Chondrocyte (in vitro differentiated cells): ENCODE measurements around the gene TNFRSF1B. TPM values are rescaled to one million over a fixed set of nuclear protein-coding genes. Genes with fewer than 3 reads are reported as not detected.
A peak's percentile ranks its signal among the peaks of the same experiment; 100 is the strongest.

Source experiments
- DNase-seq: peaks from one replicate; pipeline ENCODE4 v3.0.0; 2021; ENCODE audit warnings: mixed read lengths, low spot score
- H3K27ac Mint-ChIP-seq: one replicate; pipeline ENCODE4 v1.8.0; 2021; ENCODE audit warnings: mild to moderate bottlenecking, moderate library complexity, mixed read lengths; ENCODE audit not compliant: unreplicated experiment
- H3K27me3 Mint-ChIP-seq: 2 replicates; pipeline ENCODE4 v1.8.0; 2021; ENCODE audit warnings: low read depth, mixed read lengths
- H3K36me3 Mint-ChIP-seq: 2 replicates; pipeline ENCODE4 v1.8.0; 2021; ENCODE audit warnings: low read depth, mixed read lengths
- H3K4me1 Mint-ChIP-seq: 2 replicates; pipeline ENCODE4 v1.8.0; 2021; ENCODE audit warnings: low read depth, mild to moderate bottlenecking, mixed read lengths
- H3K4me3 Mint-ChIP-seq: one replicate; pipeline ENCODE4 v1.8.0; 2021; ENCODE audit warnings: mild to moderate bottlenecking, moderate library complexity, mixed read lengths; ENCODE audit not compliant: unreplicated experiment
- H3K9me3 Mint-ChIP-seq: 2 replicates; pipeline ENCODE4 v1.8.0; 2021; ENCODE audit warnings: low read depth, mixed read lengths
- CTCF ChIP-seq: fragments of 200-600 bp; sonication (generic); IDR thresholded peaks from 2 replicates; pipeline ENCODE4 v1.5.0; 2021; ENCODE audit warnings: antibody characterized with exemption, mild to moderate bottlenecking, moderate library complexity
- total RNA-seq: library from RNA; stranded (reverse); gene quantifications from 3 replicates; pipeline ENCODE4 v1.2.1, GENCODE V29; 2021

TNFRSF1B gene
- total RNA-seq, 1 donor from 2014 or later: 0.22 TPM

GRCh38 chr1:12181568-12181967, 14.8 kb downstream of the TNFRSF1B start:
- no peak for TF ChIP-seq CTCF
- Mint-ChIP-seq H3K4me3 (no peak overlapping the region), H3K36me3 (no peaks in the 10 kb centered on the region), H3K9me3 (no peaks in the 10 kb centered on the region), H3K27ac (no peak overlapping the region), H3K27me3 (no peaks in the 10 kb centered on the region), H3K4me1 (peaks cover 29% of the 10 kb centered on the region)
- no peak for DNase-seq

- Mint-ChIP-seq H3K9me3 (no peaks in the 10 kb centered on the region), H3K4me1 (peaks cover 29% of the 10 kb centered on the region), H3K36me3 (no peaks in the 10 kb centered on the region)
Measured at GRCh38 chr1:12182410-12182984, 15.7 kb downstream of the TNFRSF1B start.

GRCh38 chr1:12183095-12183794, 16.5 kb downstream of the TNFRSF1B start:
- Mint-ChIP-seq H3K4me1 (peaks cover 24% of the 10 kb centered on the region), H3K27ac (no peak overlapping the region), H3K9me3 (no peaks in the 10 kb centered on the region), H3K27me3 (peaks cover 9% of the 10 kb centered on the region), H3K4me3 (no peak overlapping the region), H3K36me3 (no peaks in the 10 kb centered on the region)
- TF ChIP-seq CTCF: no peak
- DNase-seq: no peak

More at GRCh38 chr1:12182410-12182984, 15.7 kb downstream of the TNFRSF1B start:
- TF ChIP-seq CTCF: no peak
- Mint-ChIP-seq H3K27ac (no peak overlapping the region), H3K4me3 (no peak overlapping the region), H3K27me3 (peaks cover 2% of the 10 kb centered on the region)
- no peak for DNase-seq

GRCh38 chr1:12184008-12184681, 17.4 kb downstream of the TNFRSF1B start:
- peak; percentile 56 for TF ChIP-seq CTCF
- Mint-ChIP-seq H3K4me3 (no peak overlapping the region), H3K4me1 (peaks cover 15% of the 10 kb centered on the region), H3K36me3 (no peaks in the 10 kb centered on the region), H3K27ac (peak overlapping the region; percentile 15), H3K27me3 (peaks cover 14% of the 10 kb centered on the region), H3K9me3 (no peaks in the 10 kb centered on the region)
- no peak for DNase-seq

GRCh38 chr1:12185036-12185917, 18.5 kb downstream of the TNFRSF1B start:
- Mint-ChIP-seq H3K4me1 (peaks cover 14% of the 10 kb centered on the region), H3K9me3 (no peaks in the 10 kb centered on the region), H3K36me3 (no peaks in the 10 kb centered on the region), H3K27me3 (peaks cover 23% of the 10 kb centered on the region), H3K27ac (no peak overlapping the region), H3K4me3 (no peak overlapping the region)
- no peak for TF ChIP-seq CTCF
- DNase-seq: no peak
